H4 (cell line): Measurements from ENCODE around the gene PACSIN3. TPM values are rescaled to one million over a fixed set of nuclear protein-coding genes. Genes with fewer than 3 reads are reported as not detected.
"Not testable (repeated sequence)": the region's sequence is repeated elsewhere in the genome, so short reads cannot be mapped to it uniquely, and the experiment has no call there.

ENCODE experiments used
- DNase-seq: peaks from one replicate; pipeline ENCODE4 v3.0.0-alpha.2; 2015; ENCODE audit warnings: low spot score
- total RNA-seq: library from RNA; depleted of rRNA; stranded (reverse); fragments of >200 nt; shearing (Covaris generic); gene quantifications from 2 replicates; pipeline ENCODE4 v1.2.3, GENCODE V29; 2014; rRNA removed

PACSIN3 gene
- 11.3 and 16.4 TPM in 2 replicates for total RNA-seq

- no peak for DNase-seq
Measured at GRCh38 chr11:47186076-47186699, at the start of gene PACSIN3. Gene PACSIN3 (minus strand): TSS chr11:47186434. CDS start chr11:47182727, 3,707 bp downstream.

GRCh38 chr11:47235163-47235562 is 48.9 kb upstream of the PACSIN3 start:
- no peak for DNase-seq

GRCh38 chr11:47234669-47235100 is 48.5 kb upstream of the PACSIN3 start:
- no peak for DNase-seq

GRCh38 chr11:47233989-47234668 is 47.9 kb upstream of the PACSIN3 start:
- no peak for DNase-seq

- DNase-seq = no peak
Measured at GRCh38 chr11:47233051-47233450, 46.8 kb upstream of the PACSIN3 start.

- DNase-seq = no peak
Measured at GRCh38 chr11:47229161-47229560, 42.9 kb upstream of the PACSIN3 start.

- no peak for DNase-seq
Measured at GRCh38 chr11:47225552-47226400, 39.5 kb upstream of the PACSIN3 start.

- DNase-seq = no peak
Measured at GRCh38 chr11:47222696-47223095, 36.5 kb upstream of the PACSIN3 start.

GRCh38 chr11:47220401-47220821 is 34.2 kb upstream of the PACSIN3 start:
- no peak for DNase-seq

- DNase-seq = peak; percentile 65
Measured at GRCh38 chr11:47216121-47216798, 30.0 kb upstream of the PACSIN3 start.

- DNase-seq = no peak
Measured at GRCh38 chr11:47215366-47215910, 29.2 kb upstream of the PACSIN3 start.

- DNase-seq = peak; percentile 86
Measured at GRCh38 chr11:47213950-47214565, 27.8 kb upstream of the PACSIN3 start.

- no peak for DNase-seq
Measured at GRCh38 chr11:47212938-47213337, 26.7 kb upstream of the PACSIN3 start.

- DNase-seq = no peak
Measured at GRCh38 chr11:47208628-47209027, 22.4 kb upstream of the PACSIN3 start.

- not testable (repeated sequence) for DNase-seq
Measured at GRCh38 chr11:47208008-47208552, 21.8 kb upstream of the PACSIN3 start.

GRCh38 chr11:47207459-47207858 is 21.2 kb upstream of the PACSIN3 start:
- DNase-seq = no peak

- not testable (repeated sequence) for DNase-seq
Measured at GRCh38 chr11:47206577-47206976, 20.3 kb upstream of the PACSIN3 start.

- no peak for DNase-seq
Measured at GRCh38 chr11:47204637-47204989, 18.4 kb upstream of the PACSIN3 start.

- no peak for DNase-seq
Measured at GRCh38 chr11:47202576-47202975, 16.3 kb upstream of the PACSIN3 start.

- no peak for DNase-seq
Measured at GRCh38 chr11:47201015-47201414, 14.8 kb upstream of the PACSIN3 start.

- not testable (repeated sequence) for DNase-seq
Measured at GRCh38 chr11:47198161-47198560, 11.9 kb upstream of the PACSIN3 start.
